ENCODE results near the gene PTPRZ1. TPM values are rescaled to one million over a fixed set of nuclear protein-coding genes. Genes with fewer than 3 reads are reported as not detected.

PTPRZ1 gene
- polyA plus RNA-seq, 3 donors: not detected

DNA sequence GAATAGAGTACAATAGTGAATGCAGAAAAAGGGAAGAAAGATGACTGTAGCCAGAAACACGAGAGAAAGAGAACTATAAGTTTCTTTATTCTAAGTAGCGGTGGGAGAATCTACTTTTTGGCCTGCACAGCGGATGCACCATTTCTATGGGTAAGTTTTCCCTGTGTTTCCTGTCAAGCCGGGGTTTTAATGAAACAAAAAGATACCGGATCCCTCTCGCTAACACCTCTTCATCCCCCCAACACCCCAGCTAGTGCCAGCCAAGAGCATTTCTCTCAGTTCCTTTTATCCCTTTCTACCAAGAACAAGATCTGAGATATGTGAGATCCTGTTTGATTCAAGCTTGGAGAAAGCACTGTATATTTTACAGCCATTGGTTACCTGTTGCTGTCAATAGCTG, 14.7 kb downstream of the PTPRZ1 start:
- no peaks in the 10 kb centered on the region for H3K36me3 Mint-ChIP-seq
- H3K4me3 ChIP-seq (replicated peaks in 1 of 3; ENCODE audit: low read depth in 2 of 3, low read length in 3 of 3): no peak overlapping the region
- H3K27ac ChIP-seq (ENCODE audit: low read depth in 1 of 2, low read length in 2 of 2): no peak overlapping the region
- H3K9ac ChIP-seq (ENCODE audit: insufficient read depth, low read length, poor library complexity, severe bottlenecking): no peak overlapping the region
- H3K27me3 ChIP-seq (ENCODE audit: control insufficient read depth in 2 of 2, insufficient read depth in 2 of 2, low read length in 2 of 2): no peaks in the 10 kb centered on the region
- no peaks in the 10 kb centered on the region for H3K79me2 ChIP-seq (ENCODE audit: insufficient read depth, low read length)
- intact Hi-C loops (cut with micrococcal nuclease): no loop called here
- no peaks in the 10 kb centered on the region for H3K4me1 ChIP-seq (ENCODE audit: control insufficient read depth in 1 of 2, insufficient read depth in 2 of 2, low read length in 2 of 2)
- H3K27ac Mint-ChIP-seq: no peak overlapping the region
- H2AFZ ChIP-seq (ENCODE audit: insufficient read depth, low read depth, low read length, poor library complexity, severe bottlenecking): no peak overlapping the region
- H3K27me3 Mint-ChIP-seq (ENCODE audit: low read depth in 3 of 3): no peaks in the 10 kb centered on the region
- no CpG with 5 or more reads among the region's 6 CpGs for WGBS (ENCODE audit: insufficient coverage)
- H3K4me1 Mint-ChIP-seq: no peaks in the 10 kb centered on the region
- no peaks in the 10 kb centered on the region for H4K20me1 ChIP-seq (ENCODE audit: insufficient read depth, low read length)
- H3K36me3 ChIP-seq (replicated peaks in 1 of 2; ENCODE audit: control insufficient read depth in 1 of 2, insufficient read depth in 2 of 2, low read length in 2 of 2): no peaks in the 10 kb centered on the region
- no peak for TF ChIP-seq CTCF (IDR thresholded peaks at IDR 0.05)
- H3K4me3 Mint-ChIP-seq: no peak overlapping the region
- no peak overlapping the region for H3K4me2 ChIP-seq (replicated peaks; ENCODE audit: extremely low read depth, low read length, poor library complexity, severe bottlenecking)
- H3K9me3 ChIP-seq (replicated peaks in 1 of 2; ENCODE audit: control insufficient read depth in 1 of 2, insufficient read depth in 1 of 2, low read length in 2 of 2): no peaks in the 10 kb centered on the region
- peaks cover 0 to 2% (median 0%) of the 10 kb centered on the region in 7 donors for H3K9me3 Mint-ChIP-seq
- DNase-seq: no peak

GRCh38 chr7:121890833-121891232, 17.9 kb downstream of the PTPRZ1 start:
- Histone ChIP-seq H3K9ac (ENCODE audit: insufficient read depth, low read length, poor library complexity, severe bottlenecking) (no peak overlapping the region), H3K4me3 (replicated peaks in 1 of 3; ENCODE audit: low read depth in 2 of 3, low read length in 3 of 3) (no peak overlapping the region), H2AFZ (ENCODE audit: insufficient read depth, low read depth, low read length, poor library complexity, severe bottlenecking) (no peak overlapping the region), H3K9me3 (replicated peaks in 1 of 2; ENCODE audit: control insufficient read depth in 1 of 2, insufficient read depth in 1 of 2, low read length in 2 of 2) (no peaks in the 10 kb centered on the region), H3K4me2 (replicated peaks; ENCODE audit: extremely low read depth, low read length, poor library complexity, severe bottlenecking) (no peak overlapping the region), H3K4me1 (ENCODE audit: control insufficient read depth in 1 of 2, insufficient read depth in 2 of 2, low read length in 2 of 2) (no peaks in the 10 kb centered on the region), H3K27ac (ENCODE audit: low read depth in 1 of 2, low read length in 2 of 2) (no peak overlapping the region), H3K36me3 (replicated peaks in 1 of 2; ENCODE audit: control insufficient read depth in 1 of 2, insufficient read depth in 2 of 2, low read length in 2 of 2) (no peaks in the 10 kb centered on the region), H4K20me1 (ENCODE audit: insufficient read depth, low read length) (no peaks in the 10 kb centered on the region), H3K79me2 (ENCODE audit: insufficient read depth, low read length) (no peaks in the 10 kb centered on the region), H3K27me3 (ENCODE audit: control insufficient read depth in 2 of 2, insufficient read depth in 2 of 2, low read length in 2 of 2) (no peaks in the 10 kb centered on the region)
- DNase-seq: no peak
- Mint-ChIP-seq H3K9me3 (peaks cover 0 to 3% (median 0%) of the 10 kb centered on the region in 7 donors), H3K4me3 (no peak overlapping the region), H3K36me3 (no peaks in the 10 kb centered on the region), H3K27me3 (ENCODE audit: low read depth in 3 of 3) (no peaks in the 10 kb centered on the region), H3K27ac (no peak overlapping the region), H3K4me1 (no peaks in the 10 kb centered on the region)
- TF ChIP-seq CTCF (IDR thresholded peaks at IDR 0.05): no peak
- 67% methylated on average over 1 of the region's 2 CpGs for WGBS (ENCODE audit: insufficient coverage)
- intact Hi-C loops (cut with micrococcal nuclease): no loop called here

Measured in CD14-positive monocyte (primary cell).